GM12874 (cell line): Measurements from ENCODE around the gene PHF21A.

Experiments used
- CTCF ChIP-seq: IDR thresholded peaks from 2 replicates; pipeline ENCODE4 v1.5.1; 2011; ENCODE audit warnings: low read depth, mild to moderate bottlenecking, control low read depth, low read length, moderate library complexity; ENCODE audit not compliant: insufficient read depth

The PHF21A gene

GRCh38 chr11:45934580-45935318 is 186.5 kb downstream of the PHF21A start:
- TF ChIP-seq CTCF: no peak

DNA sequence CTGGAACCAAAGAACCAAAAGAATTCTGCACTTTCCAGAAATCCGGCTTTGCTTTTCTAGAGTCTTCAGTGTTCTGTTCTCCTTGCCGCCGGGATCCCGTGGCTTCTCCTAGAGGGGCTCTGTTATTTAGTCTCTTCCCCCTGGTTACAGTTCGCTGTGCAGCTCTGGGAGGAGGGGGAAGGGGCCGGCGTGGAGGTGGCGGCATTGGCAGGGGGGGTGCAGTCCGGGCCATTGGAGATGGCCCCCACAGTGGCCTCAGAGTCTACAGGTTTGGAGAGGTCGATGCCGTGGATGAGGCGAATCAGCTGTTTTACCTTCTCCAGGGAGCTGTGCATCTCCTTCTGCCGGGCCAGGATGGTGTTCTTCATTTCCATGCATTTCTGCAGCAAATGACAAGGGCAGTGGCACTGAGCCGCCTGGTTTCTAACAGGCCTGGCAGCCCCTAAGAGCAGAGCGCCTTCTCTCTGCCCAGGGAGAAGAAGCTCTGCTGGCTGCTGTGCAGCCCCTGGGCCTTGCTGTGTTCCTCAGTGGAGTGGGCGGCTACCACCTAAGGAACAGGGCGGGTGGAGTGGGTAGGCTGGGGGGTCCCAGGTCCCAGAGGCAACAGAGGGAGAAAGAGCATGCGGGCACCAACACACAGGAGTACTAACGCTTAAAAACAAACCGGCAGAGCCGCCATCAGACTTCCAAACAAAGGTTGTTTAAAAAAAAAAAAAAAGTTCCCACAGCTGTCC is 187.2 kb downstream of the PHF21A start:
- TF ChIP-seq CTCF: no peak

DNA sequence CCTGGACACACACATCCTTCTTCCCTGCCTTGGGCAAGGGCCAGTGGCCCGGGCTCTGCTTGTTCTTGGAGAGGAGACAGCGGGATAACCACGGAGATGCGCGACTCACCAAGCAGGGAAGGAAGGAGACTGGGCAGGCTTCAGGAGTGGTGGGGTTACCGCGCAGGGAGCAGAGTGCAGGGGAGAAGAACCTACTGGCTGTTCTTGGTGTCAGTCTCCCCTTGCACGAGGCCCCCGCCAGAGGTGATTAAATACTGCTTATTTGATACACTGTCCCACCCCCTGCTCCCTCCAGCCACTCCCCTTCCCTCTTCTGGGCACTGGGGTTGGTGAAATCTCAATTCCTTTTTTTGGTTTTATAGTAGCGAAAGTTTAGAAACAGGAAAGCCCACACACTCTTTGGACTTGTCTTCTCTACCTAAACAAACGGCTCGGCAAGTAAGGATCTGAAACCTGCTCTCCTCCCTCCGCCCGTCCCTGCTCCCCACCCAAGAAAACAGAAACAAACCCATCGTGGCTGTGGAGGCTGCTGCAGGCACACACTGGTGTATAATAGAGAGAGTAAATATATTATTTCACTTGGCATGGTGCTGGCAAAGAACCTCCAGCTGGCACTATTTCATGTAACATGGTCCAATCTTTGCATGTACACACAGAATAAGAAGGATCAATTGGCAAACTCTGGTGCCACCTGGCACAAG is 188.0 kb downstream of the PHF21A start:
- TF ChIP-seq CTCF: no peak

GRCh38 chr11:45932217-45932616 is 189.0 kb downstream of the PHF21A start:
- no peak for TF ChIP-seq CTCF

DNA sequence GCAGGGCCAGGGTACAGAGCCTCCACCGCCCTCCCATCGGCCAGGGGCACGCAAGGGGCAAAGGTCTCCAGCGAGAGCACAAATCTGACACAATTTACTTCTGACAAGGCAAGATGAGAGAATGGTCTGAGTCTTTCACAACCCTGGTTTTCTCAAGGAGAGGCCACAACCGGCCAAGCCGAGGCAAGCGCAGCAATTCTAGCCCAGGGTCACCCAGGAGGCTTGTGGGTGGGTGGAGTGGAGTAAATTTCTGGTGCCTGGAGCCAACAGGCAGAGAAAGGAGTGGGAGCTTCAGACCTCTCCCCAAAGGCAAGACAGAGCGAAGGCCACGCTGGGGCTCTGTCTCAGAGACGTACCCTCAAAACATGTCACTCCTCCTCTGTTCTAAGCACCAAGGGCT is 189.5 kb downstream of the PHF21A start:
- no peak for TF ChIP-seq CTCF

GRCh38 chr11:45930951-45931570 is 190.2 kb downstream of the PHF21A start:
- no peak for TF ChIP-seq CTCF
